GM12878 (cell line): ENCODE data around the gene EEF2K. TPM values are rescaled to one million over a fixed set of nuclear protein-coding genes. Genes with fewer than 3 reads are reported as not detected.

Experiments
- ATAC-seq: fragments of 200-7000 bp; cut with Tn5 transposase; 3 replicates; pipeline ENCODE4 v1.9.1; 2020; ENCODE audit warnings: mild to moderate bottlenecking, moderate library complexity
- BruUV-seq: library from RNA; stranded (reverse); fragments of 400-500 nt; replicated peaks from 2 replicates; lab custom pipeline; 2021; lab: Mats Ljungman, UMichigan
- CTCF ChIA-PET: fragments of 300-600 bp; sonication (Branson Sonifier 250); formaldehyde crosslinking; extraction: SDS; loops from one replicate; lab custom pipeline; 2021; ENCODE audit warnings: inconsistent platforms; lab: Yijun Ruan, JAX
- POLR2A ChIA-PET: fragments of 350-600 bp; formaldehyde crosslinking; extraction: SDS; loops from one replicate; lab custom pipeline; 2021; ENCODE audit warnings: inconsistent platforms; lab: Charles Lee
- RAD21 ChIA-PET: fragments of 300-600 bp; sonication (Branson Sonifier 250); formaldehyde crosslinking; loops from one replicate; lab custom pipeline; 2023; ENCODE audit warnings: antibody characterized with exemption; ENCODE audit not compliant: unreplicated experiment; lab: Charles Lee
- SMC1A ChIA-PET: fragments of 300-600 bp; sonication (Branson Sonifier 250); formaldehyde crosslinking; loops from one replicate; lab custom pipeline; 2023; ENCODE audit not compliant: unreplicated experiment, uncharacterized antibody; lab: Charles Lee
- DNase-seq: peaks from one replicate; pipeline ENCODE4 v3.0.0-alpha.2; 2011; ENCODE audit warnings: low read depth, low spot score
- FAIRE-seq: peaks from 3 replicates; lab custom pipeline; 2011; peaks lifted over from hg19 to GRCh38; lab: Jason Lieb, UNC
- H2AFZ ChIP-seq: 2 replicates; pipeline ENCODE4 v1.6.0; 2011; ENCODE audit warnings: low read depth, low read length, control low read depth; ENCODE audit not compliant: control insufficient read depth
- H3K27ac ChIP-seq: 2 replicates; pipeline ENCODE4 v1.5.1; 2011; ENCODE audit warnings: control low read depth; ENCODE audit not compliant: control insufficient read depth, insufficient read depth
- H3K27me3 ChIP-seq, 2 experiments: replicated peaks in 1 of 2; 2 replicates each; pipeline versions ENCODE4 v1.6.0 to v1.6.1; 2011; ENCODE audit warnings: low read length in 1 of 2; ENCODE audit not compliant: control insufficient read depth in 2 of 2, insufficient read depth in 2 of 2
- H3K36me3 ChIP-seq, 2 experiments: 2 replicates each; pipeline ENCODE4 v1.5.1; 2011; ENCODE audit warnings: low read length in 1 of 2; ENCODE audit not compliant: control insufficient read depth in 2 of 2, insufficient read depth in 2 of 2
- H3K4me1 ChIP-seq: 2 replicates; pipeline ENCODE4 v1.6.1; 2011; ENCODE audit warnings: mild to moderate bottlenecking, low read length, moderate library complexity, mixed read lengths; ENCODE audit not compliant: control insufficient read depth, insufficient read depth
- H3K4me2 ChIP-seq: 2 replicates; pipeline ENCODE4 v1.6.0; 2011; ENCODE audit warnings: control low read depth; ENCODE audit not compliant: control insufficient read depth, insufficient read depth
- H3K4me3 ChIP-seq: fragments of 200-600 bp; sonication (generic); 2 replicates; pipeline ENCODE4 v1.5.1; 2016
- H3K79me2 ChIP-seq: 2 replicates; pipeline ENCODE4 v1.6.0; 2011; ENCODE audit warnings: low read length; ENCODE audit not compliant: control insufficient read depth, insufficient read depth
- H3K9ac ChIP-seq: 2 replicates; pipeline ENCODE4 v1.8.0; 2011; ENCODE audit warnings: low read length, control low read depth, mixed read lengths; ENCODE audit not compliant: control insufficient read depth, insufficient read depth
- H3K9me3 ChIP-seq: replicated peaks from 3 replicates; pipeline ENCODE4 v1.5.1; 2011; ENCODE audit warnings: mild to moderate bottlenecking, low read length; ENCODE audit not compliant: control insufficient read depth, insufficient read depth
- H4K20me1 ChIP-seq: 2 replicates; pipeline ENCODE4 v1.6.0; 2011; ENCODE audit not compliant: control insufficient read depth, insufficient read depth
- BCLAF1 ChIP-seq: fragments of 450-650 bp; IDR thresholded peaks from 2 replicates; pipeline ENCODE4 v1.6.1; 2017; ENCODE audit warnings: antibody characterized with exemption, mild to moderate bottlenecking, moderate library complexity
- CHD4 ChIP-seq: fragments of 200-600 bp; sonication (generic); IDR thresholded peaks from 2 replicates; pipeline ENCODE4 v1.6.1; 2016; ENCODE audit warnings: mild to moderate bottlenecking
- CUX1 ChIP-seq: IDR thresholded peaks from 2 replicates; pipeline ENCODE4 v1.6.1; 2012; ENCODE audit warnings: improper control_type of control experiment, low read depth, low read length; ENCODE audit not compliant: insufficient replicate concordance
- E2F8 ChIP-seq: fragments of 450-650 bp; IDR thresholded peaks from 2 replicates; pipeline ENCODE4 v1.6.1; 2018; ENCODE audit warnings: mild to moderate bottlenecking, low read depth, moderate library complexity; ENCODE audit not compliant: partially characterized antibody
- POLR2A ChIP-seq: IDR thresholded peaks from 2 replicates; pipeline ENCODE4 v1.6.1; 2011; ENCODE audit warnings: low read depth, mild to moderate bottlenecking, low read length
- RAD51 ChIP-seq: fragments of 450-650 bp; IDR thresholded peaks from 2 replicates; pipeline ENCODE4 v1.6.1; 2016; ENCODE audit warnings: moderate library complexity, mild to moderate bottlenecking, inconsistent platforms
- TCF12 ChIP-seq: IDR thresholded peaks from 2 replicates; pipeline ENCODE4 v1.6.1; 2011; ENCODE audit warnings: low read depth, mild to moderate bottlenecking, low read length
- WGBS: methylation state at CpG from one replicate; pipeline ENCODE4 v1.1.6; 2016; ENCODE audit warnings: low lambda C conversion rate; ENCODE audit not compliant: insufficient replicate concordance, insufficient coverage; ENCODE audit errors: missing lambda C conversion rate; 5-methylcytosine and 5-hydroxymethylcytosine counted together
- in situ Hi-C: fragments of 300-500 bp; cut with MboI; formaldehyde crosslinking; loops from 9 replicates; pipeline ENCODE4 v1.14.3; 2018; ENCODE audit warnings: mixed read lengths
- intact Hi-C: fragments of 100-400 bp; cut with micrococcal nuclease; formaldehyde crosslinking; loops from one replicate; pipeline ENCODE4 v1.14.2; 2022; ENCODE audit not compliant: unreplicated experiment
- polyA plus RNA-seq, 11 experiments: library from polyadenylated mRNA; depleted of rRNA in 4 of 11; unstranded in 6 of 11; stranded (reverse) in 5 of 11; fragments of >200 nt; fragmentation: Nextera tagmentation in 4 of 11; fragmentation: Illumina TruSeq in 1 of 11; extraction: Ambion mirVana in 4 of 11; extraction: Trizol in 1 of 11; gene quantifications; 1 replicate in 1 of 11; 2 replicates in 10 of 11; pipeline versions ENCODE4 v1.2.1 to v1.2.3, GENCODE V29; 2011 to 2016; ENCODE audit warnings: inconsistent platforms in 2 of 11, missing spikeins in 2 of 11, low read depth in 1 of 11
- total RNA-seq, 4 experiments: library from RNA; depleted of rRNA in 3 of 4; stranded (reverse); fragments of >200 nt in 3 of 4; fragmentation: Illumina TruSeq in 1 of 4; extraction: Trizol in 1 of 4; gene quantifications; 2 replicates each; pipeline versions ENCODE4 v1.2.1 to v1.2.3, GENCODE V29; 2013 to 2021

EEF2K gene
- total and polyA plus RNA-seq, 10 of the 15 experiments (the other 5 are each of a cell fraction or from before 2014, with no cell fraction given), result 2.0 to 29.6 (median 12.2) TPM

- peak overlapping the region; percentile 86 for H3K9ac ChIP-seq
- peaks cover 13% of the 10 kb centered on the region for H3K4me1 ChIP-seq
- ChIA-PET RAD21 (interaction anchor here (0.9 to 4.4 kb wide), 5 partner anchors 90 to 220 kb away, joined by 3 to 62 read pairs (median 5); partner anchors contain the start of gene EEF2K), SMC1A (interaction anchor here (0.7 to 7.2 kb wide), 7 partner anchors 10 to 221 kb away, joined by 3 to 86 read pairs (median 6); partner anchors contain the start of gene EEF2K), CTCF (interaction anchor here (1.1 to 7.5 kb wide), 8 partner anchors 13 to 347 kb away, joined by 3 to 132 read pairs (median 15); partner anchors contain the start of gene EEF2K), POLR2A (interaction anchor here (1.0 to 3.2 kb wide), 5 partner anchors 66 to 106 kb away, joined by 3 to 21 read pairs (median 10); partner anchors contain the start of gene EEF2K)
- no peaks in the 10 kb centered on the region for H3K27me3 ChIP-seq
- H3K79me2 ChIP-seq, result peaks cover 29% of the 10 kb centered on the region
- peak overlapping the region; percentile 22 for H2AFZ ChIP-seq
- TSS peak; percentile 99 for BruUV-seq
- H3K4me3 ChIP-seq, result peak overlapping the region; percentile 82
- H4K20me1 ChIP-seq, result peaks cover 8% of the 10 kb centered on the region; the same call in 1 of the 2 replicates
- peak; percentile 57 for ATAC-seq
- intact Hi-C loops, result loop anchor here (1.0 to 5.0 kb wide), 3 partner anchors 92 to 286 kb away; partner anchors contain the start of gene EEF2K
- no peaks in the 10 kb centered on the region for H3K9me3 ChIP-seq
- peak overlapping the region; percentile 85 for H3K27ac ChIP-seq
- 1% methylated on average over 39 of the region's 39 CpGs for WGBS
- in situ Hi-C loops, result loop anchor here (5.0 kb wide), 2 partner anchors 101 to 296 kb away; partner anchors contain the start of gene PDZD9
- H3K36me3 ChIP-seq, result peaks cover 3 to 6% of the 10 kb centered on the region in 2 experiments; a peak in 3 of 4 replicates
- DNase-seq, result peak; percentile 93
- H3K4me2 ChIP-seq, result peak overlapping the region; percentile 58
- FAIRE-seq, result peak; percentile 95
- TF ChIP-seq CHD4 (no peak), BCLAF1 (peak; percentile 64; the same call in 1 of the 2 replicates), TCF12 (peak; percentile 61; the same call in 1 of the 2 replicates), RAD51 (peak; percentile 48; the same call in 1 of the 2 replicates), E2F8 (peak; percentile 42), POLR2A (peak; percentile 76), CUX1 (no peak)
Observed at GRCh38 chr16:22297871-22298733, 92.0 kb downstream of the EEF2K start.
